Measurements from ENCODE around the gene INVS. TPM values are rescaled to one million over a fixed set of nuclear protein-coding genes. Genes with fewer than 3 reads are reported as not detected.

The INVS gene
- total RNA-seq, 2 experiments from 2014 or later: 18.0 to 20.4 TPM

DNA sequence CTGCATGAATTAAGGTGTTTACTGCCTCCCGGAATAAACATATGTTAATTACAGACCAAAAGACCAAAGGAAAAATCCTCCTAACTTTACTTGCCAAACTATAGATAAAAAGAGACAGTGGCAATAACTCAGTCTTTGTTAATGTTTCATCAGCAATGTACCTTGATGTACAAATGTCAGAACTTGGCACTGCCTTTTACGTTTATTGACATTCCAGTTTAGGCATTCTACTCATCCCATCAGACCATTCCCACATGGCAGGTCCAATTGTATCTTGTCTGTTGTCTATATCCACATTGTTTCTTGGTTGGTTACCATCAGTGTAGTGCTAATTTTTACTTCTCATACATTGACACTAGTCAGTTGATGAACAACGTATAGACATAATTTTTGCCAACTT, 168.2 kb downstream of the INVS start:
- ATAC-seq (no peak), DNase-seq (no peak)
- POLR2A ChIA-PET: no interaction called here
- Mint-ChIP-seq H3K36me3 (ENCODE audit: low read depth) (peaks cover 25% of the 10 kb centered on the region), H3K9me3 (no peaks in the 10 kb centered on the region), H3K4me3 (no peak overlapping the region), H3K4me1 (ENCODE audit: low read depth) (no peaks in the 10 kb centered on the region), H3K27me3 (no peaks in the 10 kb centered on the region), H3K27ac (no peak overlapping the region)
- TF ChIP-seq, protein P1, sequence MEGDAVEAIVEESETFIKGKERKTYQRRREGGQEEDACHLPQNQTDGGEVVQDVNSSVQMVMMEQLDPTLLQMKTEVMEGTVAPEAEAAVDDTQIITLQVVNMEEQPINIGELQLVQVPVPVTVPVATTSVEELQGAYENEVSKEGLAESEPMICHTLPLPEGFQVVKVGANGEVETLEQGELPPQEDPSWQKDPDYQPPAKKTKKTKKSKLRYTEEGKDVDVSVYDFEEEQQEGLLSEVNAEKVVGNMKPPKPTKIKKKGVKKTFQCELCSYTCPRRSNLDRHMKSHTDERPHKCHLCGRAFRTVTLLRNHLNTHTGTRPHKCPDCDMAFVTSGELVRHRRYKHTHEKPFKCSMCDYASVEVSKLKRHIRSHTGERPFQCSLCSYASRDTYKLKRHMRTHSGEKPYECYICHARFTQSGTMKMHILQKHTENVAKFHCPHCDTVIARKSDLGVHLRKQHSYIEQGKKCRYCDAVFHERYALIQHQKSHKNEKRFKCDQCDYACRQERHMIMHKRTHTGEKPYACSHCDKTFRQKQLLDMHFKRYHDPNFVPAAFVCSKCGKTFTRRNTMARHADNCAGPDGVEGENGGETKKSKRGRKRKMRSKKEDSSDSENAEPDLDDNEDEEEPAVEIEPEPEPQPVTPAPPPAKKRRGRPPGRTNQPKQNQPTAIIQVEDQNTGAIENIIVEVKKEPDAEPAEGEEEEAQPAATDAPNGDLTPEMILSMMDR (IDR thresholded peaks at IDR 0.05): no peak
- intact Hi-C loops (cut with micrococcal nuclease): no loop called here
- CTCF ChIA-PET: no interaction called here

DNA sequence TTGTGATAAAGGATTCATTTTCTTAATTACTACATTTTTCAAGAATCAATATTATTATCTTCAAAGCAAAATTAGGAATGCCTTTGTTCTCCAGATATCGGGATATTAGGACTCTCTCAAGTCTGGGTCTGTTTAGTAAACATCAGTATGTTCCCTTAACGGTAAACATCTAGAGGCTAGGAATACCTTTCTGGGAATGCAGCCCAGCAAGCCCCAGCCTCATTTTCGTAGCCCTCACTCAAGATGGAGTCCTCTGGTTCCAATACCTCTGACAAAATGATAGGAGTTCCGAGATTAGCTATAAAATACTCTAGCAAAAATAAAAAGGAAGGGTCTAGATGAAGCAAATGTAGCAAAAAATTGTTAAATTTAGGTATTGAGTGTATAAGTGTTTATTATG, 169.2 kb downstream of the INVS start:
- Mint-ChIP-seq H3K9me3 (no peaks in the 10 kb centered on the region), H3K4me1 (ENCODE audit: low read depth) (no peaks in the 10 kb centered on the region), H3K4me3 (no peak overlapping the region), H3K36me3 (ENCODE audit: low read depth) (peaks cover 27% of the 10 kb centered on the region), H3K27ac (no peak overlapping the region), H3K27me3 (no peaks in the 10 kb centered on the region)
- POLR2A ChIA-PET: interaction anchor here (0.9 kb wide), 1 partner anchor 20 kb away, joined by 3 read pairs; no protein-coding TSS in a partner anchor
- intact Hi-C loops (cut with micrococcal nuclease): no loop called here
- DNase-seq (no peak), ATAC-seq (no peak)
- CTCF ChIA-PET: no interaction called here
- TF ChIP-seq, protein P1 (IDR thresholded peaks at IDR 0.05): no peak

DNA sequence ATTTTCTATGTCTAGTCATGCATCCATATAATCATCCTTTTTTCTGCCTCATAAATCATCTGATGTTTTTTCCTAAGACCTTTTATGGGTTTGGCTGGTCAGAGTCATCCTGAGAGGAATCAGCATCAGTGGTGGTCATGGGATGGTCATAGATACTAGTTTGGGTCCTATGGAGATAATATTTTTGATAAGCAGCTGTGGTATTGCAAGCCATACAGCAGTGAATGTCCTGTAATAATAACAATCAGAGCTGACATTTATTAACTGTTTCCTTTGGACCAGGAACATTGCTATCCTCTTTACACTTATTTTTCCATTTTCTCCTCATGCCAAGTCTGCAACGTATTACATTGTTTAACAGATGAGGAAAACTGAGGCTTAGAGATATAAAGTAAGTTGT, 170.6 kb downstream of the INVS start:
- ATAC-seq: no peak
- CTCF ChIA-PET: interaction anchor here (0.9 kb wide), 1 partner anchor 55 kb away, joined by 3 read pairs; no protein-coding TSS in a partner anchor
- POLR2A ChIA-PET: no interaction called here
- intact Hi-C loops (cut with micrococcal nuclease): no loop called here
- Mint-ChIP-seq H3K9me3 (no peaks in the 10 kb centered on the region), H3K27ac (no peak overlapping the region), H3K36me3 (ENCODE audit: low read depth) (peaks cover 23% of the 10 kb centered on the region), H3K4me1 (ENCODE audit: low read depth) (no peaks in the 10 kb centered on the region), H3K27me3 (no peaks in the 10 kb centered on the region), H3K4me3 (no peak overlapping the region)
- no peak for DNase-seq
- TF ChIP-seq, protein P1 (IDR thresholded peaks at IDR 0.05): no peak

DNA sequence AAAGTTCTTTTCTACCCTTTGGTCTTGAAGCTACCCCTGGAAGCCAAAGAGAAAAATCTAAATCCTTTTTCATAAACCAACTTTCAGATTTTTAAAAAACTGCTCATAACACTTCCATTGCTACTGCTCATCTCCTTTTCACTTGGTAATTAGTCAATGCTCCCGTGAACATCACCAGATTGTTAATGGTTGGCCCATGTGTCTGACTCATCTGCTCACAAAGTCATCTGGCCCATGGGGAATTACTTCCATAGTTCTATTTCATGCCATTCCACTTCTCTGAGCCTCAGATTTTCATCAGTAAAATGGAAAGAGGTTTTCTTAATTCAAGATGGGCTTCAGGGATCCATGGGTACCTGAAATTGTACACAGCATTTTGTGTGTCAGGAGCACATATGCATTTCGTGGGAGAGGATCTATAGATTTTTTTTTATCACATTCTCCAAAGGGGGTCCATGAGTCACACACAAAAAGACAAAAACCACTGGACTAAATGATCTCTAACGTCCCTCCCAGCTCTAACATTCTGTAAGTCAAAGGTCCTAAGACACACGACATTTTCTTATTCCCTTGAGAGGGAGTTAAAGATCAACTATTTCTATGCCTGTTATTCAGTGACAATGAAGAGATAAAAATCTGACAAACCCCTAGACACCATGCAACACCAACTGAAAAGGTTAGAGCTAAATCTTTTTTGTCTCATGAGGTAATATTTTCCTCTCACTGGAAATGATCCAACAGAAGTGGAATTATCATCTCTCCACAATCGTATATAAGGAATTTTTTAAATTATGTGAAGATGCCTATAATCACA, 178.3 kb downstream of the INVS start:
- H3K4me1 Mint-ChIP-seq (ENCODE audit: low read depth): peaks cover 3% of the 10 kb centered on the region
- intact Hi-C loops (cut with micrococcal nuclease): no loop called here
- peaks cover 39% of the 10 kb centered on the region for H3K36me3 Mint-ChIP-seq (ENCODE audit: low read depth)
- ATAC-seq: no peak
- DNase-seq: no peak
- H3K27me3 Mint-ChIP-seq: no peaks in the 10 kb centered on the region
- H3K9me3 Mint-ChIP-seq: no peaks in the 10 kb centered on the region
- TF ChIP-seq, protein P1 (IDR thresholded peaks at IDR 0.05): no peak
- ChIA-PET POLR2A (no interaction called here), CTCF (interaction anchor here (1.5 kb wide), 1 partner anchor 48 kb away, joined by 4 read pairs; no protein-coding TSS in a partner anchor)
- H3K27ac Mint-ChIP-seq: no peak overlapping the region
- no peak overlapping the region for H3K4me3 Mint-ChIP-seq

DNA sequence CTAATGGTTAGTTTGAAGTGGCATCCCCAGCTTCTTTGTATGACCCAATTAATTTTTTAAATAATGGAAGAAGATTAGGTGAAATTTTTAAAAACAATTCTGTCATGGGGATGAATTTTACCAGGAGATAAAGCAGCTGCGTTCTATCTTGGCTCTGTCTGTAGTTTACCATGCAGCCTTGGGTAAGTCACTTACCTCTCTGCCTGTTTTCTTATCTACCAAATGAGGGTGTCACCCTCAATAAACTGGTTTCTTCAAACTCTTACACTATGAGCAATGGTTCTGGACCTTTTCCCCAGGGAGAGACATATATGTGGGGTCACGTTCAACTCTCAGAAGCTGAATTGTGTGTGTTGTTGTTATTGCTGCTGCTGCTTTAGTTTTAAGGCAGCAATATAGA, 182.0 kb downstream of the INVS start:
- Mint-ChIP-seq H3K4me1 (ENCODE audit: low read depth) (peaks cover 3% of the 10 kb centered on the region), H3K36me3 (ENCODE audit: low read depth) (peaks cover 55% of the 10 kb centered on the region), H3K4me3 (no peak overlapping the region), H3K27me3 (no peaks in the 10 kb centered on the region), H3K9me3 (peaks cover 13% of the 10 kb centered on the region), H3K27ac (no peak overlapping the region)
- ChIA-PET POLR2A (no interaction called here), CTCF (no interaction called here)
- TF ChIP-seq, protein P1 (IDR thresholded peaks at IDR 0.05): no peak
- no peak for DNase-seq
- ATAC-seq: no peak
- intact Hi-C loops (cut with micrococcal nuclease): no loop called here

Measured in activated CD8-positive, alpha-beta T cell treated with anti-CD3 and anti-CD28 coated beads for 36 hours (primary cell).